ENCODE data around the gene PPP3R2.
"Not testable (repeated sequence)": the region's sequence is repeated elsewhere in the genome, so short reads cannot be mapped to it uniquely, and the experiment has no call there.

PPP3R2 gene, protein sequence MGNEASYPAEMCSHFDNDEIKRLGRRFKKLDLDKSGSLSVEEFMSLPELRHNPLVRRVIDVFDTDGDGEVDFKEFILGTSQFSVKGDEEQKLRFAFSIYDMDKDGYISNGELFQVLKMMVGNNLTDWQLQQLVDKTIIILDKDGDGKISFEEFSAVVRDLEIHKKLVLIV

DNA sequence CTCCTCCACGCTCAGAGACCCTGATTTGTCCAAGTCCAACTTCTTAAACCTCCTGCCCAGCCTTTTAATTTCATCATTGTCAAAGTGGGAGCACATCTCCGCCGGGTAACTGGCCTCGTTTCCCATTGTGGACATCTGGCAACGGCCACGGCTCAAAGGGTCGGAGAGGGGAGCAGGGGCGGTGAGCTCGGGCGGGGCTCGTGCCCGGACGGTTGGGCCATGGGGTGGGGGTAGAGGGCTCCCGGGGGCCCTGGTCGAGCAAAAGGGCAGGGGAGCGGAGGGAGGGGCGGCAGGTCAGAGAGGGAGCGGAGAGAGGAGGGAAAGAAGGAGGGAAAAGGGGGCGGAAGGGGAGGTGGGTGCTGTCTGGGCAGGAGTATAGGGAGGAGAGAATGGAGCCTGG, at the start of gene PPP3R2:
TSS of gene PPP3R2 (minus strand) at position 174 of the 400 bp plus-strand sequence. CDS start at position 126, 48 bp downstream.
- no peak for DNase-seq

GRCh38 chr9:101639785-101640665, 45.3 kb upstream of the PPP3R2 start:
- DNase-seq: no peak

DNA sequence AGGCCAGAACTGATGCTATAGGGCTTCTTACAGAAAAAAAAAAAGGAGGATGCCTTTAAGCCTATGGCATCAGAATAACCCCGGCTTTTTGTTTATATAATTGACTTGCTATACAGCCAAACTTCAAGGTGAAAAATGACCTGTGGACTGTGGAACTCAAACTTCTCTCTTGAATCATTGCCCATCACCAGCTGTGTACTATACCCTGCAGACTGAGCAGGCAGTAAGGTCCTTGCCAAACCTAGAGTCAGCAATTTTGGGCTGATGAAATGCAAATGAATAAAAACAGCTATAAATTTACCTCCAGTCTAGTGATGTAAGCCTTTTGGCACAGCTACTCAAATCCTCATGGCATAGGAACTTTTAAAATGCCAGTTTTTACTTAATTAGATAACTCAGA, 44.5 kb upstream of the PPP3R2 start:
- DNase-seq: no peak

GRCh38 chr9:101636247-101636646, 41.5 kb upstream of the PPP3R2 start:
- no peak for DNase-seq

DNA sequence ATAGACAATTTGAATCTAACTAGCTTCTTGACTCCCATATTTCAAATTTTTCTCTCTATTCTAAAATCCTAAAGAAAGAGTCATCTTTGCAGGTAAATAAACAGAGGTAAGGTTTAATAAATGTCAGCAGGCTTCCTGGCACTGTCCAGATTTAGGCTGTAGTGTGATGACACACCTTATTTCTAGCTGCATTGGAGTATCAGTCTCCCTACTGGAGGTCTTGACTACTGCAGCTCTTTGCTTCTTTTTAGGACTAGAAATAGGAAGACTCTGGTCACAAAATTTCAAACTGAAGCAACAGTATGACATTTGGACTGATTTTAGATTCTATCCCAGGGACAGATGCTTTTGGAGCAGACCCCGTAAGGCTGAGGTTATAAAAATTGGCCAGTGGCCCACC, 40.7 kb upstream of the PPP3R2 start:
- DNase-seq: no peak

DNA sequence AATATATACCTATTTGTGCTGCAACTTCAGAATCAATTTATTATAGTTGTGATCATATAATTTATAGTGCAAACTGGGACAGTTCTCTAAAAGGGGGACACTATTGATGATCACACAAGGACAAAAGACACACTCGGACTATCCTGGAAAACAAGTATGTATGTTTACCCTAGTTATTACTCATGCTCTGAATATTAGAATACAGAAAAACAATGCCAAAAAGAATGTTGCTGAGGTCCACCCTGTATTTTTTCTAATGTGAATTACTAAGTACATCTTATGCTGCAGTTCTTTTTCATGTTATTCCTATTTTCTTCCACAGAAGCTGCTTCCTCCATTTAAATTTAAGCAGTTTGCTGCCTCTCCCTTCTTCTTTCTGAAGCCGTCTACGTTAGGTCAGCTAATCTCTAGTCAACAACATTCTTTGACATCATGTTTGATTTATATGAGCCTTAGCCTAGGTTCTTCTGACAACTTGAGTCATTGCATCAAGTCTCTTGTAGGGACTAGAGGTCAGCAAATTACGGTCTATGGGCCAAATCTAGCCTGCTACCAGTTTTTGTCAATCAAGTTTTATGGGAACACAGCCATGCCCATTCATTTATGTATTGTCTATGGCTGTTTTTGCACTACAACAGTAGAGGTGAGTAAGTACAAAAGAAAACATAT, 40.1 kb upstream of the PPP3R2 start:
- no peak for DNase-seq

- DNase-seq: no peak
These were observed 37.8 kb upstream of the PPP3R2 start for GRCh38 chr9:101632611-101633010.

DNA sequence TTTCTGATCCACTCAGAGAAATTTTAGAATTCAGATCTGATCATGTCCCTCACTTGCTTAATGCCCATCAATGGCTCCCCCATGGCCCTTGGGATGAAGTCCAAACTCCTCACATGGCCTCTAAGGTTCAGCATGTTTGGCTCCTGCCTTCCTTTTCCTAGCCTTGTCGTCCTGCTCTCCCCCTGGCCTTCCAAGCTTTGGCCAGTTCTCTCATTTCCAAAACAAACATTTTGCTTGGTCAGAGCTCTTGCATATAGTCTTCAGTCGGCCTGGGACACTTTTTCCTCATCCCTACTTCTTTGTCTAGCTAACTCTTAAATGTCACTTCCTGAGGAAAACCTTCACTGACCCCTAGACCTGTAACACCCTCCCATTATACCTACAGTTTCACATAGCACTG, 37.1 kb upstream of the PPP3R2 start:
- DNase-seq: no peak

GRCh38 chr9:101629636-101630035, 34.9 kb upstream of the PPP3R2 start:
- no peak for DNase-seq

DNA sequence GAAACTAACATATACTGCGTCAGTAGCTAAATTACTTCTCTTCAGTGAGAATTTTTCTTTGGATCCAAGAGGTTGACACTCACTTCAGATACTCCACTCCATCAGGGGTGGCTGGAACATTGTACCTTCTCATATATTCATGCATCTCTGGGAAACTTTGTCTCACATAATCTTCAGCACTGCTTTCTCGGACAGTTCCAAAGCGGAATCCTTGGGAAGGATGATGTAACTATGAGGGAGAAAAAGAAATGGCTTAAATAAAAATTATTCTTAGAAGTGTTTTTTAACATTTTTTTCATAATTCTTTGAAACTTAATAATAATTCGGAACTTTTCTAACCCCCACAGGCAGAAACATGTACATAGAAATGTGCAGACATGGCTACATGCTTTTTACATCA, 33.4 kb upstream of the PPP3R2 start:
- DNase-seq: no peak

DNA sequence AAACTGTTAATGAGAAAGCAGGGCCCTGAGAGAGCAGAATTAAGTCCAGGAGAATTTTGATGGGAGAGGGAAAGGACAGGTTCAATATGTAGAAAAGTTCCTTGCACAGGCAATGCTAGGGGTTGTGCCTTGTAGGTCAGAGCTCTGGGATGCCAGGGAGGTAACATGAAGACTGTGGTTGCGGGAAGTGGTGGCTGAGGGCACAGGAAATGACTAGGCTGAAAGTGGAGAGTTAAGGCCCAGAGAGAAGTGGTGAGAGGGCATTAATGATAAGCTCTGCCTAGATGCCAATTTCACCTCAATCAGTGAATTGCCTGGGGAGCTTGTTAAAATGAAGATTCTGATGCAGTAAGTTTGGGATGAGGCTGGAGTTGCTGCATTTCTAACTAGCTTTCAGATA, 31.5 kb upstream of the PPP3R2 start:
- DNase-seq: no peak

DNA sequence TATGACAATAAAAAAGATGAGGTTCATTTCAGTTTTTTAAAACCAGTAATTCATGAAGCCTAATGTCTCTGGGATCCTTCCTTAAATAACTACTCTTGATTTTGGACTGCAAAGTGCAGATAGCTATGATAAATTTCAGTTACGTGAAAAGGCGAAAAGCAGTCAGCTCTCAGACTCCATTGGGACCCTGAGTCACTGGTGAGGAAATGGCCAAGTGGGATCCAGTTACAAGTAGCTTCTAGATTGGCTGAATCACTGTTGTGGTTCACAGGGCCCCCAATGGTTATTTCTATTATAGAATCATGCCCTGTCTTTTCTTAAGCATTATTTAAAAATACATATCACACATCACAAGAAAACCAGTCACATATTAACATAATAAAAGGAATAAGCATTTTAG, 31.1 kb upstream of the PPP3R2 start:
- DNase-seq: no peak

DNA sequence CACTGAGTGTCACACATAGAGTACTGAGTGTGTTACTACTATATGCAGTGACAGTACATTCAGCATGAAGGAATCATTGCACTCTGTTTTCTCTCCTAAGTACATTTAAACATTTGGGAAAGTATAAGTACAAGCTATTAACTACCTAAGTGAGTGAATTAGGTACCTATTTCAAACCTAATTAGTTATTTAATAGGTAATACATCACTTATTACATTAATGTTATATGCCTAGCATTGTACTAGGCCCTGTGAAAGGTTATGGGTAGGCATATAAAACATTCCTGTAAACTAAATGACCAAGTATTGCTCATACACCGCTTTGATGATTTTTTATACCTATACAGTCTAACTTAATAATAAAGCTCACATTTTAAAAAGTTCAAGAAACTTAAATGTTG, 25.7 kb upstream of the PPP3R2 start:
- no peak for DNase-seq

- DNase-seq: no peak
These were observed 23.9 kb upstream of the PPP3R2 start for GRCh38 chr9:101618698-101619097.

- DNase-seq: no peak
These were observed 10.8 kb upstream of the PPP3R2 start for GRCh38 chr9:101605547-101605946.

- DNase-seq: no peak
These were observed 9.5 kb upstream of the PPP3R2 start for GRCh38 chr9:101604296-101604695.

GRCh38 chr9:101601904-101602765, 7.4 kb upstream of the PPP3R2 start:
- DNase-seq: no peak

DNA sequence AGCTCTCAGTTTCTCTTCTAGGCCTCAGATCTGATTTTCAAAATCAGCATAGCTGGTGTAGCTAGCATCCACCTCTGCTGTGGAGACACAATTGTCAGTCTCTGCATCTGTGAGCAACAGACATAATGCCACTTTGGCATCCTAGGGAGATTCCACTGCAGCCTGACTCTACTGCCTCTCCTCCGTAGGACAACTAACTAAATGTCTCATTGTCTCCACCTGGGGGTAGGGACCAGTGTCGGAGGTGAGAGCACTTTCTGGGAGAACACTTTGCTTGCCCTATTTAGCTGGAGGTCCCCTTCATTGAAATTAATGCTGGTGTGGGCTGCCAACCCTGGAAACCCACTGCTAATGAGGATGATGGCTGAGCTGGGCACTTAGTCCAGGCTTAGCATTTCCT, 1.4 kb downstream of the PPP3R2 start:
- DNase-seq: no peak

GRCh38 chr9:101592788-101593187, 2.0 kb downstream of the PPP3R2 start:
- no peak for DNase-seq

GRCh38 chr9:101591787-101592446, 2.9 kb downstream of the PPP3R2 start:
- no peak for DNase-seq

GRCh38 chr9:101590901-101591300, 3.9 kb downstream of the PPP3R2 start:
- DNase-seq: no peak

GRCh38 chr9:101590074-101590473, 4.7 kb downstream of the PPP3R2 start:
- DNase-seq: not testable (repeated sequence)
